K562 (cell line): ENCODE measurements around the gene ARHGAP30. TPM values are rescaled to one million over a fixed set of nuclear protein-coding genes. Genes with fewer than 3 reads are reported as not detected.

Experiments
- ATAC-seq: fragments of 200-7000 bp; cut with Tn5 transposase; 3 replicates; pipeline ENCODE4 v1.9.1; 2020; ENCODE audit warnings: moderate library complexity
- BruUV-seq: library from RNA; stranded (reverse); fragments of 400-500 nt; replicated peaks from 2 replicates; lab custom pipeline; 2021; lab: Mats Ljungman, UMichigan
- CTCF ChIA-PET: fragments of 300-600 bp; formaldehyde crosslinking; extraction: SDS; loops from one replicate; lab custom pipeline; 2021; ENCODE audit warnings: low intra/inter-chr PET ratio; lab: Yijun Ruan, JAX
- POLR2A ChIA-PET: fragments of 300-600, 350-650 bp; sonication (Branson Sonifier 250); formaldehyde crosslinking; extraction: SDS; loops from one replicate; lab custom pipeline; 2021; ENCODE audit warnings: antibody characterized with exemption, inconsistent platforms; lab: Yijun Ruan, JAX
- DNase-seq, 4 experiments: peaks; one replicate each; pipeline versions ENCODE4 v3.0.0 to v3.0.0-alpha.2; 2011 to 2018; ENCODE audit warnings: low spot score in 3 of 4, mixed read lengths in 3 of 4; ENCODE audit errors: extremely low read depth in 1 of 4
- FAIRE-seq: peaks from 2 replicates; lab custom pipeline; 2011; peaks lifted over from hg19 to GRCh38; lab: Jason Lieb, UNC
- H2AFZ ChIP-seq: 2 replicates; pipeline ENCODE4 v1.6.0; 2011; ENCODE audit warnings: low read depth, low read length, control low read depth, inconsistent platforms
- H3K27ac ChIP-seq: fragments of 200-600 bp; 3 replicates; pipeline ENCODE4 v1.8.0; 2011; ENCODE audit warnings: low read depth, mild to moderate bottlenecking, control low read depth, inconsistent platforms, low read length, moderate library complexity, mixed read lengths; ENCODE audit errors: extremely low read depth
- H3K27me3 ChIP-seq, 2 experiments: fragments of 300-600 bp in 1 of 2; 2 replicates in 1 of 2; 3 replicates in 1 of 2; pipeline versions ENCODE4 v1.6.0 to v1.8.0; 2011; ENCODE audit warnings: inconsistent platforms in 2 of 2, low read length in 2 of 2, mild to moderate bottlenecking in 1 of 2, mixed read lengths in 1 of 2, moderate library complexity in 1 of 2; ENCODE audit not compliant: control insufficient read depth in 2 of 2, insufficient read depth in 2 of 2
- H3K36me3 ChIP-seq: fragments of 300-600 bp; 3 replicates; pipeline ENCODE4 v1.8.0; 2011; ENCODE audit warnings: mild to moderate bottlenecking, low read length, inconsistent platforms; ENCODE audit not compliant: control insufficient read depth, insufficient read depth
- H3K4me1 ChIP-seq, 2 experiments: fragments of 200-600 bp in 1 of 2; replicated peaks in 1 of 2; 2 replicates in 1 of 2; 3 replicates in 1 of 2; pipeline versions ENCODE4 v1.5.1 to v1.8.0; 2011; ENCODE audit warnings: inconsistent platforms in 2 of 2, low read length in 2 of 2, mild to moderate bottlenecking in 1 of 2, mixed read lengths in 1 of 2, moderate library complexity in 1 of 2; ENCODE audit not compliant: control insufficient read depth in 2 of 2, insufficient read depth in 2 of 2
- H3K4me2 ChIP-seq: 2 replicates; pipeline ENCODE4 v1.6.1; 2011; ENCODE audit warnings: low read length, control low read depth, inconsistent platforms, mixed read lengths; ENCODE audit not compliant: insufficient read depth
- H3K4me3 ChIP-seq: fragments of 200-600 bp; sonication (generic), shearing (Covaris generic); 2 replicates; pipeline ENCODE4 v1.5.1; 2016; ENCODE audit warnings: control low read depth, inconsistent platforms
- H3K79me2 ChIP-seq: fragments of 200-600 bp; 3 replicates; pipeline ENCODE4 v1.8.0; 2011; ENCODE audit warnings: low read length, inconsistent platforms; ENCODE audit not compliant: control insufficient read depth, insufficient read depth
- H3K9ac ChIP-seq, 2 experiments: 2 replicates each; pipeline versions ENCODE4 v1.6.0 to v1.6.1; 2011; ENCODE audit warnings: low read depth in 2 of 2, low read length in 2 of 2, control low read depth in 1 of 2, inconsistent platforms in 1 of 2, mild to moderate bottlenecking in 1 of 2, mixed read lengths in 1 of 2; ENCODE audit not compliant: insufficient read depth in 1 of 2
- H3K9me1 ChIP-seq: one replicate; pipeline ENCODE4 v1.6.0; 2011; ENCODE audit warnings: inconsistent platforms, mild to moderate bottlenecking, low read length, moderate library complexity; ENCODE audit not compliant: control insufficient read depth, insufficient read depth
- H3K9me3 ChIP-seq: replicated peaks from 2 replicates; pipeline ENCODE4 v1.5.1; 2011; ENCODE audit warnings: low read depth, low read length, inconsistent platforms; ENCODE audit not compliant: control insufficient read depth, insufficient read depth
- H4K20me1 ChIP-seq: replicated peaks from 2 replicates; pipeline ENCODE4 v1.6.1; 2011; ENCODE audit warnings: low read length, inconsistent platforms, mixed read lengths; ENCODE audit not compliant: control insufficient read depth, insufficient read depth
- CTCFL ChIP-seq: IDR thresholded peaks from 2 replicates; pipeline ENCODE4 v1.6.1; 2011; ENCODE audit warnings: borderline replicate concordance, low read depth, mild to moderate bottlenecking, moderate library complexity, low read length; ENCODE audit not compliant: insufficient read depth, poor library complexity, severe bottlenecking
- E2F3 ChIP-seq: fragments of 250-450 bp; sonication (Bioruptor Pico); IDR thresholded peaks from 2 replicates; pipeline ENCODE4 v1.4.0; 2020; ENCODE audit warnings: mild to moderate bottlenecking
- FOXM1 ChIP-seq, 2 experiments: fragments of 450-650 bp in 1 of 2; sonication (generic) in 1 of 2; formaldehyde crosslinking in 1 of 2; IDR thresholded peaks; 2 replicates each; pipeline versions ENCODE4 v1.6.1 to v1.9.0; 2017 to 2022; ENCODE audit warnings: low read depth in 2 of 2, mild to moderate bottlenecking in 2 of 2, missing genetic modification reagents in 1 of 2, moderate library complexity in 1 of 2
- HEY1 ChIP-seq: fragments of 250-450 bp; sonication (Bioruptor Pico); IDR thresholded peaks from 2 replicates; pipeline ENCODE4 v1.5.0; 2020; ENCODE audit warnings: mild to moderate bottlenecking, moderate library complexity, borderline replicate concordance
- SFPQ ChIP-seq: fragments of 200-400 bp; formaldehyde crosslinking; IDR thresholded peaks from 2 replicates; pipeline ENCODE4 v1.6.1; 2017; ENCODE audit warnings: mild to moderate bottlenecking, low read depth, low read length, moderate library complexity
- SMAD4 ChIP-seq: fragments of 250-450 bp; sonication (Bioruptor Pico); conservative IDR thresholded peaks from 2 replicates; pipeline ENCODE4 v1.8.0; 2021; ENCODE audit warnings: inconsistent platforms, mild to moderate bottlenecking, moderate library complexity
- TCF7 ChIP-seq: sonication (generic); IDR thresholded peaks from 2 replicates; pipeline ENCODE4 v1.6.1; 2016; ENCODE audit warnings: antibody characterized with exemption, borderline replicate concordance
- ZFPM2 ChIP-seq: fragments of 250-450 bp; sonication (Bioruptor Pico); IDR thresholded peaks from 2 replicates; pipeline ENCODE4 v1.5.1; 2022; ENCODE audit warnings: mild to moderate bottlenecking
- ZNF12 ChIP-seq: sonication (generic); formaldehyde crosslinking; IDR thresholded peaks from 2 replicates; pipeline ENCODE4 v1.4.0; 2020; ENCODE audit warnings: mild to moderate bottlenecking, missing genetic modification reagents
- ZNF239 ChIP-seq: fragments of 250-450 bp; sonication (Bioruptor Pico); IDR thresholded peaks from 2 replicates; pipeline ENCODE4 v1.4.0; 2020; ENCODE audit warnings: mild to moderate bottlenecking
- WGBS: fragments of 100-300 bp; shearing (Covaris generic); methylation state at CpG from one replicate; pipeline ENCODE4 v1.1.6; 2016; ENCODE audit warnings: low coverage, mixed read lengths; ENCODE audit not compliant: insufficient coverage; ENCODE audit errors: missing lambda C conversion rate; 5-methylcytosine and 5-hydroxymethylcytosine counted together
- in situ Hi-C: fragments of 300-500 bp; cut with MboI; formaldehyde crosslinking; loops from 4 replicates; pipeline ENCODE4 v1.15.0; 2018; ENCODE audit warnings: inconsistent platforms, mixed read lengths
- intact Hi-C: fragments of 100-400 bp; cut with micrococcal nuclease; formaldehyde crosslinking; loops from 2 replicates; pipeline ENCODE4 v1.14.2; 2022
- polyA plus RNA-seq, 8 experiments: library from polyadenylated mRNA; depleted of rRNA in 4 of 8; stranded (reverse) in 5 of 8; unstranded in 3 of 8; fragments of >200 nt; fragmentation: Nextera tagmentation in 2 of 8; fragmentation: Illumina TruSeq in 1 of 8; extraction: Ambion mirVana in 2 of 8; extraction: Trizol in 1 of 8; gene quantifications; 2 replicates each; pipeline versions ENCODE4 v1.2.1 to v1.2.3, GENCODE V29; 2011 to 2014; ENCODE audit warnings: inconsistent platforms in 1 of 8, missing spikeins in 1 of 8
- total RNA-seq, 7 experiments: library from RNA; depleted of rRNA in 6 of 7; stranded (reverse); fragments of >200 nt in 6 of 7; fragmentation: Illumina TruSeq in 2 of 7; extraction: Trizol in 2 of 7; gene quantifications; 2 replicates each; pipeline versions ENCODE4 v1.2.1 to v1.2.3, GENCODE V29; 2011 to 2021; ENCODE audit warnings: low replicate concordance in 1 of 7

The ARHGAP30 gene
- total and polyA plus RNA-seq, 9 of the 15 experiments (the other 6 are each of a cell fraction or from before 2014, with no cell fraction given) = 0.01 to 0.73 (median 0.12) TPM

DNA sequence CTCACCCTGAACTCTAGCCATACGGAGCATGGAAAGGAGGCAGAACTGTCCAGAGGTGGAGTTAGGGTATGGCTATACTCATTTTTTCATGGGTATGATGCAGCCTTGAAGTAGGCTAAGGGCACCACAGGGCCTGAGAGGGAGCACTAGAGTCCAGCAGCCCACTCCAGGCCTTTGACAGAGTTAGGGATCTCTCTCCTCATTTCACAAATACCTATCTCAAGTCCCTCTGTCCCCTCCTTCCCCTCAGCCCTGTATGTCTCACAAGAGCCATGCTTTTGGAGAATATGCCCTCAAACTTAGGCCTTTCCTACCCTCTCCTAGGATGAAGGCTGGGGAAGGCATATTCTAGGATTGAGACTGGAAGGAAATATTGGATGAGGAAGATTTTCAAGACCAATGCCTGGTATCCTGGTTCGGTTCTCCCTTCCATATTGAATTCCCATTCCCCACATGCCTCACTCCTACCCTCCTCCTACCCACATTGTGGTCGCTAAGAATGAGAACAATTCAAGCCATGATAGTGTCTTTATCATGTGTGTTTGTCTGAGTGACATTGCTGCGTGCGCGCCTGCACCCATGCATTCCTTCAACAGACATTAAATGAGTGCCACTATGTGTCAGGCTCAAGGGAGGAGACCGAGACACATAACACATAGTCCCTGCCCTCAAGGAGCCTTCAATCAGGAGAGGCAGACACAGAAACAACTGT lies 22.3 kb upstream of the ARHGAP30 start:
- Histone ChIP-seq H3K4me3 (no peak overlapping the region), H3K9ac (no peak overlapping the region), H3K4me1 (peaks cover 0 to 5% of the 10 kb centered on the region in 2 experiments; a peak in 2 of 5 replicates), H3K9me3 (0 out of 2 replicates have a peak, but pooled peaks cover 3% of the 10 kb centered on the region), H3K79me2 (no peaks in the 10 kb centered on the region), H3K4me2 (no peak overlapping the region), H2AFZ (no peak overlapping the region), H3K9me1 (no peaks in the 10 kb centered on the region), H4K20me1 (no peaks in the 10 kb centered on the region), H3K36me3 (no peaks in the 10 kb centered on the region), H3K27me3 (no peaks in the 10 kb centered on the region), H3K27ac (no peak overlapping the region)
- CTCF ChIA-PET = no interaction called here
- TF ChIP-seq TCF7 = no peak
- TF ChIP-seq HEY1 (CRISPR knock-in tag) = no peak
- no TSS peak for BruUV-seq
- DNase-seq (no peak), ATAC-seq (no peak), FAIRE-seq (no peak)
- in situ Hi-C loops = loop anchor here (10.0 to 25.0 kb wide), 2 partner anchors 97 to 255 kb away; no protein-coding TSS in a partner anchor
- intact Hi-C loops = no loop called here
- 45% methylated on average over 7 of the region's 7 CpGs for WGBS
- POLR2A ChIA-PET = no interaction called here

- Histone ChIP-seq H3K9me1 (no peaks in the 10 kb centered on the region), H3K4me3 (no peak overlapping the region), H4K20me1 (no peaks in the 10 kb centered on the region), H3K4me2 (no peak overlapping the region), H3K27me3 (no peaks in the 10 kb centered on the region), H3K4me1 (peaks cover 0 to 5% of the 10 kb centered on the region in 2 experiments; a peak in 2 of 5 replicates), H3K9ac (no peak overlapping the region), H3K9me3 (0 out of 2 replicates have a peak, but pooled peaks cover 3% of the 10 kb centered on the region), H3K36me3 (no peaks in the 10 kb centered on the region), H2AFZ (no peak overlapping the region), H3K79me2 (no peaks in the 10 kb centered on the region), H3K27ac (no peak overlapping the region)
- 21% methylated on average over 5 of the region's 5 CpGs for WGBS
- ChIA-PET POLR2A (no interaction called here), CTCF (no interaction called here)
- in situ Hi-C loops (loop anchor here (10.0 to 25.0 kb wide), 2 partner anchors 96 to 254 kb away; no protein-coding TSS in a partner anchor), intact Hi-C loops (no loop called here)
- BruUV-seq = no TSS peak
- DNase-seq (no peak), FAIRE-seq (no peak), ATAC-seq (no peak)
- no peak for TF ChIP-seq SFPQ
- TF ChIP-seq ZFPM2 (CRISPR knock-in tag) = no peak
- no peak for TF ChIP-seq ZNF239 (CRISPR knock-in tag)
- no peak for TF ChIP-seq E2F3 (CRISPR knock-in tag)
- TF ChIP-seq CTCFL = no peak
- TF ChIP-seq ZNF12 (CRISPR knock-in tag) = no peak
- no peak for TF ChIP-seq SMAD4 (CRISPR knock-in tag)
- TF ChIP-seq FOXM1 (IDR thresholded peaks at IDR 0.05; ENCODE audit: low read depth) = no peak
- no peak for TF ChIP-seq FOXM1 (CRISPR knock-in tag; IDR thresholded peaks at IDR 0.05; ENCODE audit: low read depth)
Observed at GRCh38 chr1:161091093-161091492, 21.4 kb upstream of the ARHGAP30 start.
